HepG2 (cell line): ENCODE measurements around the gene POLE. TPM values are rescaled to one million over a fixed set of nuclear protein-coding genes. Genes with fewer than 3 reads are reported as not detected.

ENCODE experiments used
- ARNTL ChIP-seq: sonication (generic); formaldehyde crosslinking; IDR thresholded peaks from 2 replicates; pipeline ENCODE4 v1.4.0; 2020; ENCODE audit warnings: mild to moderate bottlenecking, missing genetic modification reagents
- FOSL2 ChIP-seq: sonication (generic); formaldehyde crosslinking; IDR thresholded peaks from 2 replicates; pipeline ENCODE4 v1.4.0; 2020; ENCODE audit warnings: missing genetic modification reagents
- HDAC1 ChIP-seq: sonication (generic); formaldehyde crosslinking; IDR thresholded peaks from 2 replicates; pipeline ENCODE4 v1.5.1; 2020; ENCODE audit warnings: mild to moderate bottlenecking, missing genetic modification reagents
- NRL ChIP-seq: sonication (generic); formaldehyde crosslinking; IDR thresholded peaks from 2 replicates; pipeline ENCODE4 v1.5.0; 2020; ENCODE audit warnings: missing genetic modification reagents, mild to moderate bottlenecking, moderate library complexity, borderline replicate concordance
- PHF5A ChIP-seq: IDR thresholded peaks from one replicate; pipeline ENCODE4 v1.6.1; 2018; ENCODE audit warnings: low read depth, missing genetic modification reagents; ENCODE audit not compliant: unreplicated experiment
- SETDB1 ChIP-seq: sonication (generic); formaldehyde crosslinking; IDR thresholded peaks from 2 replicates; pipeline ENCODE4 v1.5.1; 2020; ENCODE audit warnings: missing genetic modification reagents, mild to moderate bottlenecking, borderline replicate concordance
- SMAD3 ChIP-seq: sonication (generic); formaldehyde crosslinking; IDR thresholded peaks from 2 replicates; pipeline ENCODE4 v1.4.0; 2020; ENCODE audit warnings: missing genetic modification reagents
- SMC3 ChIP-seq: IDR thresholded peaks from 2 replicates; pipeline ENCODE4 v1.6.1; 2011; ENCODE audit warnings: low read length, improper control_type of control experiment
- SNAI1 ChIP-seq: sonication (generic); formaldehyde crosslinking; IDR thresholded peaks from 2 replicates; pipeline ENCODE4 v1.5.0; 2020; ENCODE audit warnings: mild to moderate bottlenecking, missing genetic modification reagents, borderline replicate concordance
- SYNCRIP ChIP-seq: fragments of 200-400 bp; formaldehyde crosslinking; IDR thresholded peaks from 2 replicates; pipeline ENCODE4 v1.6.1; 2018; ENCODE audit warnings: mild to moderate bottlenecking, low read depth, low read length; ENCODE audit not compliant: insufficient read depth
- ZFP62 ChIP-seq: sonication (generic); formaldehyde crosslinking; IDR thresholded peaks from 2 replicates; pipeline ENCODE4 v1.4.0; 2020; ENCODE audit warnings: missing genetic modification reagents
- ZNF136 ChIP-seq: sonication (generic); formaldehyde crosslinking; IDR thresholded peaks from 2 replicates; pipeline ENCODE4 v1.8.1; 2022; ENCODE audit warnings: low read depth, mild to moderate bottlenecking, moderate library complexity, missing genetic modification reagents
- ZNF317 ChIP-seq: sonication (generic); formaldehyde crosslinking; IDR thresholded peaks from 2 replicates; pipeline ENCODE4 v1.5.0; 2020; ENCODE audit warnings: mild to moderate bottlenecking, missing genetic modification reagents
- ZNF567 ChIP-seq: sonication (generic); formaldehyde crosslinking; IDR thresholded peaks from 2 replicates; pipeline ENCODE4 v1.8.1; 2023; ENCODE audit warnings: mild to moderate bottlenecking, missing genetic modification reagents, borderline replicate concordance
- ZNF598 ChIP-seq: sonication (generic); formaldehyde crosslinking; IDR thresholded peaks from 2 replicates; pipeline ENCODE4 v1.5.1; 2020; ENCODE audit warnings: mild to moderate bottlenecking, missing genetic modification reagents, borderline replicate concordance
- ZNF619 ChIP-seq: sonication (generic); formaldehyde crosslinking; IDR thresholded peaks from 2 replicates; pipeline ENCODE4 v1.4.0; 2020; ENCODE audit warnings: mild to moderate bottlenecking, missing genetic modification reagents
- ZSCAN29 ChIP-seq: sonication (generic); formaldehyde crosslinking; conservative IDR thresholded peaks from 2 replicates; pipeline ENCODE4 v1.4.0; 2020; ENCODE audit warnings: mild to moderate bottlenecking, missing genetic modification reagents
- polyA plus RNA-seq, 8 experiments: library from polyadenylated mRNA; depleted of rRNA in 3 of 8; stranded (reverse) in 7 of 8; unstranded in 1 of 8; fragments of >200 nt; fragmentation: Illumina TruSeq in 4 of 8; extraction: Trizol in 4 of 8; gene quantifications; 2 replicates each; pipeline versions ENCODE4 v1.2.1 to v1.2.3, GENCODE V29; 2011 to 2016; ENCODE audit warnings: low read depth in 4 of 8, missing spikeins in 1 of 8, mixed read lengths in 1 of 8; ENCODE audit not compliant: insufficient read depth in 1 of 8
- total RNA-seq, 5 experiments: library from RNA; depleted of rRNA; stranded (reverse); fragments of >200 nt; fragmentation: Illumina TruSeq; extraction: Trizol; gene quantifications; 2 replicates each; pipeline ENCODE4 v1.2.3, GENCODE V29; 2016; ENCODE audit warnings: low read depth in 1 of 5
- TF ChIP-seq, protein P1 (sequence below): sonication (generic); formaldehyde crosslinking; IDR thresholded peaks from 2 replicates; pipeline ENCODE4 v1.9.0; 2021; ENCODE audit warnings: mild to moderate bottlenecking, missing genetic modification reagents
- TF ChIP-seq, protein P2 (sequence below): sonication (generic); formaldehyde crosslinking; IDR thresholded peaks from 2 replicates; pipeline ENCODE4 v1.4.0; 2020; ENCODE audit warnings: missing genetic modification reagents
- TF ChIP-seq, protein P3 (sequence below): IDR thresholded peaks from 2 replicates; pipeline ENCODE4 v1.6.1; 2016; ENCODE audit warnings: mild to moderate bottlenecking

POLE gene
- total and polyA plus RNA-seq, 2 of the 13 experiments (the other 11 are each of a cell fraction or from before 2014, with no cell fraction given), result 25.3 to 52.2 TPM

DNA sequence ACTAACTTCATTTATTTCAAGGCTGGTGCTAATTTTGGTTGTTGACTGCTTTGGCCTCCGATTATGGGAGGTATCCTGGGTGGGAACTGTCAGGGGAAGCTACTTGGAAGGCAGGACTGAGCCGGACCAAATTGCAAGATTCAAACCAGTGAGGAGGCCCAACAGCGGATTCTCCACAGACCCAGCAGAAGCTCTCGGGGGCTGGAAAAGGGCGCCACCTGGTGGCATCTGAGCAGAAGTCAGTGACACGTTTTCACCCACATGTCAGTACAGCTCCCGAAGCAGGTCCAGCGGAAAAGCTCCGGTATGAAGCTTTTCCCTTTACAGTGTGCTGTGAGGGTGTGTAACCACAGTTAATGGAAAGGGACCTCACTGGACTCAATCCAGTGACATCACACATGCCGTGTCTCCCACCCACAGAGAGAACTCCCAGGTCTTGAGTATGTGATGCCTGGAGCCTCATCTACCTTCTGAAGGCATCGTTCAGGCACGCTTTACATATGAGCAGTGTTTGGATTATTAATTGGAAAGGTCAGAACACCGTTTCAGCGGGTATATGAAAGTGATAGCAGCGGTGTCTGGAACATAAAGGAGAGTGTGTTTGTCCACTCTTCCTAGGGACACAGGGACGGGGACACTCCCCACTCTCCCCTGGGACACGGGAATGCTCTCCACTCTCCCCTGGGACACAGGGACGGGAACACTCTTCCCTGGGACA is 72.1 kb downstream of the POLE start (continued):
- TF ChIP-seq, protein P1, sequence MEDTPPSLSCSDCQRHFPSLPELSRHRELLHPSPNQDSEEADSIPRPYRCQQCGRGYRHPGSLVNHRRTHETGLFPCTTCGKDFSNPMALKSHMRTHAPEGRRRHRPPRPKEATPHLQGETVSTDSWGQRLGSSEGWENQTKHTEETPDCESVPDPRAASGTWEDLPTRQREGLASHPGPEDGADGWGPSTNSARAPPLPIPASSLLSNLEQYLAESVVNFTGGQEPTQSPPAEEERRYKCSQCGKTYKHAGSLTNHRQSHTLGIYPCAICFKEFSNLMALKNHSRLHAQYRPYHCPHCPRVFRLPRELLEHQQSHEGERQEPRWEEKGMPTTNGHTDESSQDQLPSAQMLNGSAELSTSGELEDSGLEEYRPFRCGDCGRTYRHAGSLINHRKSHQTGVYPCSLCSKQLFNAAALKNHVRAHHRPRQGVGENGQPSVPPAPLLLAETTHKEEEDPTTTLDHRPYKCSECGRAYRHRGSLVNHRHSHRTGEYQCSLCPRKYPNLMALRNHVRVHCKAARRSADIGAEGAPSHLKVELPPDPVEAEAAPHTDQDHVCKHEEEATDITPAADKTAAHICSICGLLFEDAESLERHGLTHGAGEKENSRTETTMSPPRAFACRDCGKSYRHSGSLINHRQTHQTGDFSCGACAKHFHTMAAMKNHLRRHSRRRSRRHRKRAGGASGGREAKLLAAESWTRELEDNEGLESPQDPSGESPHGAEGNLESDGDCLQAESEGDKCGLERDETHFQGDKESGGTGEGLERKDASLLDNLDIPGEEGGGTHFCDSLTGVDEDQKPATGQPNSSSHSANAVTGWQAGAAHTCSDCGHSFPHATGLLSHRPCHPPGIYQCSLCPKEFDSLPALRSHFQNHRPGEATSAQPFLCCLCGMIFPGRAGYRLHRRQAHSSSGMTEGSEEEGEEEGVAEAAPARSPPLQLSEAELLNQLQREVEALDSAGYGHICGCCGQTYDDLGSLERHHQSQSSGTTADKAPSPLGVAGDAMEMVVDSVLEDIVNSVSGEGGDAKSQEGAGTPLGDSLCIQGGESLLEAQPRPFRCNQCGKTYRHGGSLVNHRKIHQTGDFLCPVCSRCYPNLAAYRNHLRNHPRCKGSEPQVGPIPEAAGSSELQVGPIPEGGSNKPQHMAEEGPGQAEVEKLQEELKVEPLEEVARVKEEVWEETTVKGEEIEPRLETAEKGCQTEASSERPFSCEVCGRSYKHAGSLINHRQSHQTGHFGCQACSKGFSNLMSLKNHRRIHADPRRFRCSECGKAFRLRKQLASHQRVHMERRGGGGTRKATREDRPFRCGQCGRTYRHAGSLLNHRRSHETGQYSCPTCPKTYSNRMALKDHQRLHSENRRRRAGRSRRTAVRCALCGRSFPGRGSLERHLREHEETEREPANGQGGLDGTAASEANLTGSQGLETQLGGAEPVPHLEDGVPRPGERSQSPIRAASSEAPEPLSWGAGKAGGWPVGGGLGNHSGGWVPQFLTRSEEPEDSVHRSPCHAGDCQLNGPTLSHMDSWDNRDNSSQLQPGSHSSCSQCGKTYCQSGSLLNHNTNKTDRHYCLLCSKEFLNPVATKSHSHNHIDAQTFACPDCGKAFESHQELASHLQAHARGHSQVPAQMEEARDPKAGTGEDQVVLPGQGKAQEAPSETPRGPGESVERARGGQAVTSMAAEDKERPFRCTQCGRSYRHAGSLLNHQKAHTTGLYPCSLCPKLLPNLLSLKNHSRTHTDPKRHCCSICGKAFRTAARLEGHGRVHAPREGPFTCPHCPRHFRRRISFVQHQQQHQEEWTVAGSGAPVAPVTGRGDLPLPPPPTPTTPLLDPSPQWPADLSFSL, result 0 out of 2 replicates have a peak, but pooled peaks have one; percentile 14
- no peak for TF ChIP-seq SETDB1
- no peak for TF ChIP-seq ZFP62 (CRISPR knock-in tag)
- no peak for TF ChIP-seq ZNF567
- TF ChIP-seq, protein P2, sequence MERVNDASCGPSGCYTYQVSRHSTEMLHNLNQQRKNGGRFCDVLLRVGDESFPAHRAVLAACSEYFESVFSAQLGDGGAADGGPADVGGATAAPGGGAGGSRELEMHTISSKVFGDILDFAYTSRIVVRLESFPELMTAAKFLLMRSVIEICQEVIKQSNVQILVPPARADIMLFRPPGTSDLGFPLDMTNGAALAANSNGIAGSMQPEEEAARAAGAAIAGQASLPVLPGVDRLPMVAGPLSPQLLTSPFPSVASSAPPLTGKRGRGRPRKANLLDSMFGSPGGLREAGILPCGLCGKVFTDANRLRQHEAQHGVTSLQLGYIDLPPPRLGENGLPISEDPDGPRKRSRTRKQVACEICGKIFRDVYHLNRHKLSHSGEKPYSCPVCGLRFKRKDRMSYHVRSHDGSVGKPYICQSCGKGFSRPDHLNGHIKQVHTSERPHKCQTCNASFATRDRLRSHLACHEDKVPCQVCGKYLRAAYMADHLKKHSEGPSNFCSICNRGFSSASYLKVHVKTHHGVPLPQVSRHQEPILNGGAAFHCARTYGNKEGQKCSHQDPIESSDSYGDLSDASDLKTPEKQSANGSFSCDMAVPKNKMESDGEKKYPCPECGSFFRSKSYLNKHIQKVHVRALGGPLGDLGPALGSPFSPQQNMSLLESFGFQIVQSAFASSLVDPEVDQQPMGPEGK, result peak; percentile 23; the same call in 1 of the 2 replicates
- TF ChIP-seq ZNF317 (CRISPR knock-in tag), result no peak
- 0 out of 2 replicates have a peak, but pooled peaks have one; percentile 41 for TF ChIP-seq ZSCAN29 (CRISPR knock-in tag)
- TF ChIP-seq SNAI1, result no peak
- 0 out of 2 replicates have a peak, but pooled peaks have one; percentile 40 for TF ChIP-seq SMAD3
- 0 out of 2 replicates have a peak, but pooled peaks have one; percentile 16 for TF ChIP-seq HDAC1 (CRISPR knock-in tag)
- TF ChIP-seq SMC3, result peak; percentile 95
- TF ChIP-seq FOSL2 (CRISPR knock-in tag), result peak; percentile 27; the same call in 1 of the 2 replicates
- no peak for TF ChIP-seq PHF5A
- no peak for TF ChIP-seq SYNCRIP
- TF ChIP-seq ARNTL (CRISPR knock-in tag), result peak; percentile 88
- TF ChIP-seq ZNF136 (CRISPR knock-in tag), result no peak
- no peak for TF ChIP-seq ZNF598 (CRISPR knock-in tag)
- peak; percentile 61; the same call in 1 of the 2 replicates for TF ChIP-seq ZNF619 (CRISPR knock-in tag)
- TF ChIP-seq NRL (CRISPR knock-in tag), result no peak
- TF ChIP-seq, protein P3, sequence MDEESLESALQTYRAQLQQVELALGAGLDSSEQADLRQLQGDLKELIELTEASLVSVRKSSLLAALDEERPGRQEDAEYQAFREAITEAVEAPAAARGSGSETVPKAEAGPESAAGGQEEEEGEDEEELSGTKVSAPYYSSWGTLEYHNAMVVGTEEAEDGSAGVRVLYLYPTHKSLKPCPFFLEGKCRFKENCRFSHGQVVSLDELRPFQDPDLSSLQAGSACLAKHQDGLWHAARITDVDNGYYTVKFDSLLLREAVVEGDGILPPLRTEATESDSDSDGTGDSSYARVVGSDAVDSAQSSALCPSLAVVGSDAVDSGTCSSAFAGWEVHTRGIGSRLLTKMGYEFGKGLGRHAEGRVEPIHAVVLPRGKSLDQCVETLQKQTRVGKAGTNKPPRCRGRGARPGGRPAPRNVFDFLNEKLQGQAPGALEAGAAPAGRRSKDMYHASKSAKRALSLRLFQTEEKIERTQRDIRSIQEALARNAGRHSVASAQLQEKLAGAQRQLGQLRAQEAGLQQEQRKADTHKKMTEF (CRISPR knock-in tag), result peak; percentile 43; the same call in 1 of the 2 replicates
